Mesothelial cell of epicardium (in vitro differentiated cells): ENCODE measurements around the gene ITM2C. TPM values are rescaled to one million over a fixed set of nuclear protein-coding genes. Genes with fewer than 3 reads are reported as not detected.

ENCODE experiments used
- DNase-seq, 2 experiments: peaks; one replicate each; pipeline ENCODE4 v3.0.0; 2021; ENCODE audit warnings: low spot score in 2 of 2; ENCODE audit not compliant: unreplicated experiment in 2 of 2
- H3K27ac Mint-ChIP-seq: 2 replicates; pipeline ENCODE4 v1.8.0; 2021; ENCODE audit warnings: mixed read lengths
- H3K27me3 Mint-ChIP-seq: 2 replicates; pipeline ENCODE4 v1.8.0; 2021; ENCODE audit warnings: low read depth, mixed read lengths
- H3K36me3 Mint-ChIP-seq: 2 replicates; pipeline ENCODE4 v1.8.0; 2021; ENCODE audit warnings: mixed read lengths
- H3K4me1 Mint-ChIP-seq: 2 replicates; pipeline ENCODE4 v1.8.0; 2021; ENCODE audit warnings: mixed read lengths
- H3K4me3 Mint-ChIP-seq: 2 replicates; pipeline ENCODE4 v1.8.0; 2021; ENCODE audit warnings: mild to moderate bottlenecking, moderate library complexity, mixed read lengths
- H3K9me3 Mint-ChIP-seq: 2 replicates; pipeline ENCODE4 v1.8.0; 2021; ENCODE audit warnings: mixed read lengths
- CTCF ChIP-seq: fragments of 200-600 bp; sonication (generic); IDR thresholded peaks from one replicate; pipeline ENCODE4 v1.5.0; 2021; ENCODE audit warnings: antibody characterized with exemption; ENCODE audit not compliant: unreplicated experiment
- total RNA-seq: library from RNA; stranded (reverse); gene quantifications from 3 replicates; pipeline ENCODE4 v1.2.1, GENCODE V29; 2021

ITM2C gene
- total RNA-seq, 1 donor from 2014 or later: 270 TPM

- no peak for DNase-seq
- TF ChIP-seq CTCF: no peak
These were observed 26.3 kb downstream of the ITM2C start for GRCh38 chr2:230891064-230891463.

GRCh38 chr2:230891509-230891908 lies 26.8 kb downstream of the ITM2C start:
- no peak overlapping the region for H3K27ac Mint-ChIP-seq
- H3K9me3 Mint-ChIP-seq: no peaks in the 10 kb centered on the region
- no peak overlapping the region for H3K4me3 Mint-ChIP-seq
- H3K27me3 Mint-ChIP-seq: peaks cover 8% of the 10 kb centered on the region
- TF ChIP-seq CTCF: no peak
- H3K36me3 Mint-ChIP-seq: no peaks in the 10 kb centered on the region
- DNase-seq: no peak
- peaks cover 2% of the 10 kb centered on the region for H3K4me1 Mint-ChIP-seq

More at GRCh38 chr2:230891064-230891463, 26.3 kb downstream of the ITM2C start:
- Mint-ChIP-seq H3K27ac (no peak overlapping the region), H3K9me3 (no peaks in the 10 kb centered on the region), H3K4me3 (no peak overlapping the region), H3K4me1 (peaks cover 4% of the 10 kb centered on the region), H3K27me3 (peaks cover 6% of the 10 kb centered on the region), H3K36me3 (no peaks in the 10 kb centered on the region)

- no peak for DNase-seq
- no peak overlapping the region for H3K27ac Mint-ChIP-seq
- no peak for TF ChIP-seq CTCF
- H3K4me3 Mint-ChIP-seq: no peak overlapping the region
- H3K9me3 Mint-ChIP-seq: no peaks in the 10 kb centered on the region
- H3K4me1 Mint-ChIP-seq: peaks cover 2% of the 10 kb centered on the region
- no peaks in the 10 kb centered on the region for H3K36me3 Mint-ChIP-seq
- H3K27me3 Mint-ChIP-seq: peaks cover 16% of the 10 kb centered on the region
These were observed 28.6 kb downstream of the ITM2C start for GRCh38 chr2:230893338-230893737.

GRCh38 chr2:230893841-230894781 lies 29.4 kb downstream of the ITM2C start:
- no peak for TF ChIP-seq CTCF
- no peak for DNase-seq
- Mint-ChIP-seq H3K9me3 (no peaks in the 10 kb centered on the region), H3K4me1 (peaks cover 2% of the 10 kb centered on the region), H3K27ac (no peak overlapping the region), H3K36me3 (no peaks in the 10 kb centered on the region), H3K27me3 (peaks cover 17% of the 10 kb centered on the region), H3K4me3 (no peak overlapping the region)

GRCh38 chr2:230895536-230896345 lies 31.0 kb downstream of the ITM2C start:
- DNase-seq: no peak
- Mint-ChIP-seq H3K4me1 (peaks cover 2% of the 10 kb centered on the region), H3K36me3 (no peaks in the 10 kb centered on the region), H3K27me3 (peaks cover 31% of the 10 kb centered on the region), H3K27ac (no peak overlapping the region), H3K4me3 (no peak overlapping the region), H3K9me3 (no peaks in the 10 kb centered on the region)
- no peak for TF ChIP-seq CTCF
